ENCODE measurements around the gene LTBP2. TPM values are rescaled to one million over a fixed set of nuclear protein-coding genes. Genes with fewer than 3 reads are reported as not detected.

Gene LTBP2
- total and polyA plus RNA-seq, 2 of the 13 experiments (the other 11 are each of a cell fraction or from before 2014, with no cell fraction given) = 0.20 to 0.41 TPM

DNA sequence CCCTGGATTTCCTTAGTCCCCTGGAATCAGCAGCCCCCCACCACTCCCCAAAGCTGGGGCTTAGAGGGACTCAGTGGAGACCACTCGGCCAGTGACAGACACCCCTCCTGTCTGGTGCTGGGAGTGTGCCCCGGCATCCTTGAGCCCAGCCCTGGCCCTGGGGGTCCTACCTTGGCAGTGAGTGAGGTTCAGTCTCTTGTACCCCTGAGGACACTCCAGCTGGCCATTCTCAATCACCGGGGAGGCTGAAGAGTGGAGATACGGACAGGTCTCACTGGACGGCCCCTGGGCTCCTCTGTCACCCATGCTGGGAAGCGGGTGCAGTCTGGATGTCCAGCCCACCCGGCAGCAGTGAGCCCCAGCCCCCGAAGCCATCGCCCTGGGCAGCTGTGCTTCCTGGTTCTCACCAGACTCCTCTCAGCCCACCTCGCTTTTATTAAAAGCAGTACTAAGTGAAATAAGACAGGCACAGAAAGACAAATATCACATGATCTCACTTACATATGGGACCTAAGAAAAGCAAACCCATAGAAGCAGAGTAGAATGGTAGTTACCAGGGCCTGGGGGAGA lies 76.2 kb downstream of the LTBP2 start:
- in situ Hi-C loops (cut with HindIII; ENCODE audit: extremely low pct_ligation_motif_present, low pct_unique_long_range_greater_than_20kb) = no loop called here
- no peak overlapping the region for H3K9ac ChIP-seq (ENCODE audit: insufficient read depth, low read depth, low read length)
- no peak for ATAC-seq
- FAIRE-seq = no peak
- no peak overlapping the region for H3K4me3 ChIP-seq (replicated peaks in 1 of 3; ENCODE audit: insufficient read depth in 1 of 3, low read depth in 2 of 3, low read length in 3 of 3)
- TF ChIP-seq ZFAT (CRISPR knock-in tag; conservative IDR thresholded peaks at IDR 0.05) = no peak
- TF ChIP-seq MIER3 (CRISPR knock-in tag; IDR thresholded peaks at IDR 0.05; ENCODE audit: borderline replicate concordance) = no peak
- no peak for TF ChIP-seq ZNF33A (CRISPR knock-in tag; IDR thresholded peaks at IDR 0.05; ENCODE audit: borderline replicate concordance)
- no peak for TF ChIP-seq SRF (IDR thresholded peaks at IDR 0.05; ENCODE audit: low read depth, low read length)
- no peak for TF ChIP-seq HDAC6 (IDR thresholded peaks at IDR 0.05; ENCODE audit: low read depth, low read length)
- TF ChIP-seq REST (IDR thresholded peaks at IDR 0.05; ENCODE audit: borderline replicate concordance in 1 of 2, low read depth in 1 of 2, low read length in 2 of 2) = no peak
- TF ChIP-seq, protein P1, sequence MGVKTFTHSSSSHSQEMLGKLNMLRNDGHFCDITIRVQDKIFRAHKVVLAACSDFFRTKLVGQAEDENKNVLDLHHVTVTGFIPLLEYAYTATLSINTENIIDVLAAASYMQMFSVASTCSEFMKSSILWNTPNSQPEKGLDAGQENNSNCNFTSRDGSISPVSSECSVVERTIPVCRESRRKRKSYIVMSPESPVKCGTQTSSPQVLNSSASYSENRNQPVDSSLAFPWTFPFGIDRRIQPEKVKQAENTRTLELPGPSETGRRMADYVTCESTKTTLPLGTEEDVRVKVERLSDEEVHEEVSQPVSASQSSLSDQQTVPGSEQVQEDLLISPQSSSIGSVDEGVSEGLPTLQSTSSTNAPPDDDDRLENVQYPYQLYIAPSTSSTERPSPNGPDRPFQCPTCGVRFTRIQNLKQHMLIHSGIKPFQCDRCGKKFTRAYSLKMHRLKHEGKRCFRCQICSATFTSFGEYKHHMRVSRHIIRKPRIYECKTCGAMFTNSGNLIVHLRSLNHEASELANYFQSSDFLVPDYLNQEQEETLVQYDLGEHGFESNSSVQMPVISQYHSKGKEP (CRISPR knock-in tag; IDR thresholded peaks at IDR 0.05) = no peak
- no peak for TF ChIP-seq WIZ (CRISPR knock-in tag; IDR thresholded peaks at IDR 0.05)
- TF ChIP-seq MAFF (IDR thresholded peaks at IDR 0.05; ENCODE audit: low read depth, low read length) = no peak
- no peak for TF ChIP-seq CENPX (CRISPR knock-in tag; IDR thresholded peaks at IDR 0.05)
- intact Hi-C loops (cut with micrococcal nuclease; ENCODE audit: unreplicated experiment) = no loop called here
- no TSS peak for BruUV-seq (replicated peaks)
- H3K27me3 ChIP-seq (ENCODE audit: control insufficient read depth in 1 of 2, insufficient read depth in 2 of 2, low read length in 2 of 2) = peaks cover 0 to 28% of the 10 kb centered on the region in 2 experiments; a peak in 4 of 5 replicates
- DNase-seq (ENCODE audit: low spot score) = no peak
- H4K20me1 ChIP-seq (ENCODE audit: insufficient read depth, low read length) = no peaks in the 10 kb centered on the region
- no peaks in the 10 kb centered on the region for H3K36me3 ChIP-seq (replicated peaks in 1 of 2; ENCODE audit: control insufficient read depth in 1 of 2, insufficient read depth in 2 of 2, low read length in 2 of 2)
- no peak overlapping the region for H2AFZ ChIP-seq (ENCODE audit: low read length)
- H3K27ac ChIP-seq (ENCODE audit: extremely low read length, insufficient read depth, low read length) = no peak overlapping the region
- no peak overlapping the region for H3K4me2 ChIP-seq (ENCODE audit: low read depth, low read length)
- ChIA-PET CTCF (ENCODE audit: low intra/inter-chr PET ratio, low total read pairs) (no interaction called here), POLR2A (no interaction called here)
- no peaks in the 10 kb centered on the region for H3K79me2 ChIP-seq (ENCODE audit: insufficient read depth, low read length)
- H3K9me3 ChIP-seq (ENCODE audit: low read length) = no peaks in the 10 kb centered on the region
- WGBS (ENCODE audit: low lambda C conversion rate) = 63% methylated on average over 4 of the region's 10 CpGs
- H3K4me1 ChIP-seq (ENCODE audit: insufficient read depth, low read length) = peaks cover 24% of the 10 kb centered on the region

Measured in HepG2 (cell line).